MM.1S (cell line): ENCODE results near the gene ALDH3B2.
"Not testable (repeated sequence)": the region's sequence is repeated elsewhere in the genome, so short reads cannot be mapped to it uniquely, and the experiment has no call there.

Source experiments
- CTCF ChIP-seq: fragments of 300-600 bp; sonication (generic); IDR thresholded peaks from 2 replicates; pipeline ENCODE4 v1.5.1; 2016; ENCODE audit warnings: antibody characterized with exemption, low read length, mixed read lengths
- EZH2 ChIP-seq: fragments of 300-600 bp; sonication (generic); optimal IDR thresholded peaks from 2 replicates; pipeline ENCODE3; 2017; ENCODE audit warnings: low read depth, mild to moderate bottlenecking, antibody characterized with exemption, low read length, mixed read lengths

- TF ChIP-seq CTCF, EZH2: not testable (repeated sequence)
Measured at GRCh38 chr11:67703709-67704108, 29.3 kb upstream of the ALDH3B2 start.
